Occipital lobe (tissue), 2 donors: ENCODE measurements around the gene RNH1. TPM values are rescaled to one million over a fixed set of nuclear protein-coding genes. Genes with fewer than 3 reads are reported as not detected.
"Not testable (repeated sequence)": the region's sequence is repeated elsewhere in the genome, so short reads cannot be mapped to it uniquely, and the experiment has no call there.

Experiments used
- DNase-seq: peaks from one replicate; lab custom pipeline; 2025; lab: John Stamatoyannopoulos, UW
- total RNA-seq: library from RNA; depleted of rRNA; stranded (reverse); fragments of >200 nt; gene quantifications from one replicate; pipeline ENCODE4 v1.2.3, GENCODE V29; 2014

Gene RNH1
- total RNA-seq, 1 donor from 2014 or later, result 42.1 TPM

- DNase-seq, result no peak
These were observed 29.9 kb downstream of the RNH1 start for GRCh38 chr11:477052-477715.

GRCh38 chr11:476416-476815 is 30.6 kb downstream of the RNH1 start:
- no peak for DNase-seq

GRCh38 chr11:475941-476340 is 31.1 kb downstream of the RNH1 start:
- no peak for DNase-seq

- no peak for DNase-seq
These were observed 32.0 kb downstream of the RNH1 start for GRCh38 chr11:474914-475506.

GRCh38 chr11:473962-474785 is 32.9 kb downstream of the RNH1 start:
- no peak for DNase-seq

- no peak for DNase-seq
These were observed 33.6 kb downstream of the RNH1 start for GRCh38 chr11:473415-473814.

GRCh38 chr11:472816-473215 is 34.2 kb downstream of the RNH1 start:
- DNase-seq, result no peak

GRCh38 chr11:472272-472671 is 34.8 kb downstream of the RNH1 start:
- no peak for DNase-seq

GRCh38 chr11:471468-472145 is 35.4 kb downstream of the RNH1 start:
- no peak for DNase-seq

- DNase-seq, result peak; percentile 58
These were observed 37.1 kb downstream of the RNH1 start for GRCh38 chr11:469684-470560.

- DNase-seq, result not testable (repeated sequence)
These were observed 37.9 kb downstream of the RNH1 start for GRCh38 chr11:469026-469683.

GRCh38 chr11:468493-468892 is 38.5 kb downstream of the RNH1 start:
- DNase-seq, result no peak

GRCh38 chr11:468036-468435 is 39.0 kb downstream of the RNH1 start:
- DNase-seq, result no peak

- no peak for DNase-seq
These were observed 41.0 kb downstream of the RNH1 start for GRCh38 chr11:465896-466530.

GRCh38 chr11:464316-464715 is 42.7 kb downstream of the RNH1 start:
- DNase-seq, result no peak

GRCh38 chr11:462107-462890 is 44.7 kb downstream of the RNH1 start:
- DNase-seq, result no peak

- DNase-seq, result no peak
These were observed 45.4 kb downstream of the RNH1 start for GRCh38 chr11:461626-462025.

- DNase-seq, result no peak
These were observed 46.5 kb downstream of the RNH1 start for GRCh38 chr11:460331-461199.
